GM10266 (cell line): ENCODE results near the gene CPNE8.

Source experiments
- DNase-seq: peaks from one replicate; pipeline ENCODE4 v3.0.0; 2012; ENCODE audit errors: extremely low spot score
- TF ChIP-seq, protein P1 (sequence below): IDR thresholded peaks from 2 replicates; pipeline ENCODE4 v1.5.1; 2012; ENCODE audit warnings: mild to moderate bottlenecking, low read depth; ENCODE audit not compliant: control insufficient read depth, insufficient read depth; ENCODE audit errors: missing control alignments

CPNE8 gene

DNA sequence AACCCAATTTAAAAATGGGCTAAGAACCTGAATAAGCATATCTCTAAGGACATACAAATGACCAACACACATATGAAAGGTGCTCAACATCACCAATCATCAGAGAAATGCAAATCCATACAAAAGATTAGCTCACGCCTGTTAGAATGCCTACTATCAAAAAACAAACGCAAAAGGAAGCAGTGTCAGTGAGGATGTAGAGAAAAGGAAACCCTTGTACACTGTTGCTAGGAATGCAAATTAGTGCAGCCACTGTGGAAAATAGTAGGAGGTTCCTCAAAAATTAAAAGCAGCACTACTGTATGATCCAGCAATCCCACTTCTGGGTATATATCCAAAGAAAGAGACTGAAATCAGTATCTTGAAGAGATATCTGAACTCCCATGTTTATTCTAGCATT, 133.0 kb downstream of the CPNE8 start:
- no peak for DNase-seq
- TF ChIP-seq, protein P1, sequence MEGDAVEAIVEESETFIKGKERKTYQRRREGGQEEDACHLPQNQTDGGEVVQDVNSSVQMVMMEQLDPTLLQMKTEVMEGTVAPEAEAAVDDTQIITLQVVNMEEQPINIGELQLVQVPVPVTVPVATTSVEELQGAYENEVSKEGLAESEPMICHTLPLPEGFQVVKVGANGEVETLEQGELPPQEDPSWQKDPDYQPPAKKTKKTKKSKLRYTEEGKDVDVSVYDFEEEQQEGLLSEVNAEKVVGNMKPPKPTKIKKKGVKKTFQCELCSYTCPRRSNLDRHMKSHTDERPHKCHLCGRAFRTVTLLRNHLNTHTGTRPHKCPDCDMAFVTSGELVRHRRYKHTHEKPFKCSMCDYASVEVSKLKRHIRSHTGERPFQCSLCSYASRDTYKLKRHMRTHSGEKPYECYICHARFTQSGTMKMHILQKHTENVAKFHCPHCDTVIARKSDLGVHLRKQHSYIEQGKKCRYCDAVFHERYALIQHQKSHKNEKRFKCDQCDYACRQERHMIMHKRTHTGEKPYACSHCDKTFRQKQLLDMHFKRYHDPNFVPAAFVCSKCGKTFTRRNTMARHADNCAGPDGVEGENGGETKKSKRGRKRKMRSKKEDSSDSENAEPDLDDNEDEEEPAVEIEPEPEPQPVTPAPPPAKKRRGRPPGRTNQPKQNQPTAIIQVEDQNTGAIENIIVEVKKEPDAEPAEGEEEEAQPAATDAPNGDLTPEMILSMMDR, result no peak

DNA sequence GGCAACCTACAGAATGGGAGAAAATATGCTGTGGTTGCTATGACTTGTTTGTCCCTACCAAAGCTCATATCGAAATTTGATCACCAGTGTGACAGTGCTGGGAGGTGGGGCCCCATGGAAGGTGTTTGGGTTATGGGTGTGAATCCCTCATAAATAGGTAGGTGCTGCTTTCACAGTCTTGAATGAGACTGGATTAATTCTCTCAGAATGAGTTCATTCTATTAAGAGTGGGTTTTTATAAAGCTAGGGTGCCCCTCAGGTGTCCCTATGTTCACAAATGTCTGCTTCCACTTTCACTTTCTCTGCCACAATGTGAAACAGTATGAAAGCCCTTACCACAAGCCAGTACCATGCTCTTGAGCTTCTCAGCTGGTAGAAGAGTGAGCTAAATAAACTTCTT, 133.5 kb downstream of the CPNE8 start:
- TF ChIP-seq, protein P1, result no peak
- DNase-seq, result peak; percentile 18

DNA sequence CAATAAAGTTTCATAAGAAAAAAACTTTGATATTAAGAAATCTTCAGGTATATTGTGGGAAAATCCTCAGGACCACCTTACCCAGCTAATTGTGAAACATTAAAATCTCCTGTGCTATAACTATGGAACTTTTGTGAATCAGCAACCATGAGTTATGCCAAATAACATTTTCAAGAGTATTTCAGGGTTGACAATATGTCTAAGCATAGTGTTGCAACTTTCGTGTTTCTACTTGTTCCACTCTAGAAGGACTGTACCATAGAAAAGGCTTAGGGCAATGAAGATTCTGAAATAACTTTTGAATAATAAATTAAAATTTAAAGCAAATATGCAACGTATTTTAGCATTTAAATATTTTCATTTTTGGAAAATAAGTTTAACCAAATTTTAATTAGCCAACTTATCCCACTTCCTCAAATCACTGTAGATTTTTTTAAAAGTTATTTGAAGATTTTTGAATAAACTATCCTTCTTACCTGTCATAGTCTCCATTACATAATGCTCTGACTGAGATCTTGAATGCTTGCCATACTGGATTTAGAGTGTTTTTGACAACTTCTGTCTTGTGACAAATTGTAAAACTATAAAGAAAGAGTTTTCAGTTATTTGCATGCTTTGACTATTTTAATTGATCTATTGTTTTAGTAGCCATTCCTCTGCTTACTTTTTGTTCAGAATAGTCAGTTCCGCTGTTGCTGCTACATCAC, 143.6 kb downstream of the CPNE8 start:
- TF ChIP-seq, protein P1, result no peak

DNA sequence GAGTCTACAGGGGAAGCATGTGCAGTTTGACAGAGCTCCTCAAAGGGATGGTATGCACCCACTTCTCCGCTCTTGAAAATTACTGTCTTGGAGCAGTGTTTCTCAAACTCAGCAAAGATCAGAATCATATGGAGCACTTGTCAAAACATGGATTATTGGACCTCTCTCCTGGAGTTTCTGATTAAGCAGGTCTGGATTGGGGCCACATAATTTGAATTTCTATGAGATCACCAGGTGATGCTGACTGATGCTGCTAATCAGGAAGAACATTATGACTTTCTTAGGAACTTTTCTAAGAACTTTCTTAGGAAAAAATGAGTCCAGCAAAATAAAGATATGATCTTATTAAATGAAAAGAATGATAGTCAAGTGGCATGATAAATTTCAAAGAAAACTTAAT, 144.3 kb downstream of the CPNE8 start:
- TF ChIP-seq, protein P1, result no peak
- no peak for DNase-seq

More for the DNA sequence above, 143.6 kb downstream of the CPNE8 start:
- DNase-seq, result no peak

DNA sequence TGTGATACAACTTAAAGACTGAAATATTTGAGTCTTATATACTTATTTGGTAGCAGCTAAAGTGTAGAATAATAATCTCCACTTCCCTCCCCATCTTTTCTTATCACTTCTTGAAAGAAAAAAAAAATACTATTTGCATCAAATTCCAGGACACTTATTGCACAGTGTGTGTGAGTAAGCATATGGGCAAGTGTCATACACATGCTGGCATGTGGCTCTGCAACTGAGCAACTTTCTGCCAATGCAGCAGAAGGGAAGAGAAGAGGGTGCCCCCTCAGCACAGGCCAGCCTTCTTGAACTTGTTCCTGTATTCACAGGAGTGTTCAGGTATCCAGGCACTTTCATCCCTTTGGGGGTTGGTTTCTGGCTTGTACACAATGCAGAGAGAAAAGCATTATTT, 145.8 kb downstream of the CPNE8 start:
- TF ChIP-seq, protein P1, result no peak
- DNase-seq, result no peak

DNA sequence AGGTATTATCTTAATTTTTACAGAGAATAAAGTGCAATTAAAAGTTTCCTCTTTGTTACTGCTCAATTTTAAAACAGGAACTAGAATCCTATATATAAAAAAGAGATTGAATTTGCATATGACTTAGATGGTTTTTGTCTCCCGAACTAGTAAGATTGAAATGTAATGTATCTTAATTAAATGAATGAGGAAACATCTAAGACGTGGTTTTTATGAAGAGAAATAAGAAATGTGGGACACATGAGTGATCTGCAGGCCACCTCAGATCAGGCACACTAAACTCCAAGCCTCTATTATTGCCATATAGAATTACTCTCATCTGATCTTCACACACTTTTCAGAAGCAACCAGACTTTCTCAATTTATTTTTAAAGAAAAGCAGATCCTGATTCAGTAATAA, 158.6 kb downstream of the CPNE8 start:
- TF ChIP-seq, protein P1, result no peak
- no peak for DNase-seq

DNA sequence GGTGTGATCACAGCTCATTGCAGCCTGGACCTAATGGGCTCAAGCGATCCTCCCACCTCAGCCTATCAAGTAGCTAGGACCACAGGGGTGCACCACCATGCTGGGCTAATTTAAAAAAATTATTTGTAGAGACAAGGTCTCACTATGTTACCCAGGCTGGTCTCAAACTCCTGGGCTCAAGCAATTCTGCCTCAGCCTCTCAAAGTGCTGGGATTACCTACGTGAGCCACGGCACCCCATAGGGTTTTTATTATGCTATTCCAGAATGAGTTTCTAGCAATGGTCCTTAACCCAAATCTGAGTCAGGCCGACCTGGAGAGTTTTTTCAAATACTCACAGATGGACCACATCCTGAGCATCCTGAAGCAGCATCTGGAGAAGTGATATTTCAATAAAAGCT, 159.8 kb downstream of the CPNE8 start:
- TF ChIP-seq, protein P1, result no peak
- no peak for DNase-seq
